ENCODE data around the gene RGS6. TPM values are rescaled to one million over a fixed set of nuclear protein-coding genes. Genes with fewer than 3 reads are reported as not detected.

RGS6 gene
- total RNA-seq, 1 donor from 2014 or later = 1.1 TPM

DNA sequence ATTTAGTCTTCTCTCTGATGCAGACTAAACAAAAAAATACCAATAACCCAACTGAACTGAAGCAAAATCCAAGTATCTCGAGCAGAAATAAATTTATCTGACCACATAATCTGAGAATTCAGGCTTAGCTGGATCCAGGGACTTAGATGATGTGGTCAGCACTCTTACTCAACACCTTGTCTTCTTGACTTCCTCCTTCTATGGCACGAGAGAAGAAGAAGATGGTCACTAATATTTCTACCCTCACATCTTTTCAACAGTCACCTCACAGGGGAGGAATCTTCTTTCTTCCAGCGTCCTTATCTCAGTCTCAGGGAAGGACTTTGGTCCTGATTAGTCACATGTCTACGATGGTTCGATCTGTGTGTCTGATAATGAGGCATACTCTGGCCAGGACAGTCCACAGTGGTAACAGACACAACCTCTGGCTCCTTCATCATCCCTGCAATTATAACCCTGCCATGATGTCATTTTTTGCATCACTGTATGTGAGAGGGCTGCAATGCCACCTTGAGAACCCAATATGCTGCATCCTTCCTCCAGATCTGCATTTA, 15.8 kb downstream of the RGS6 start:
- DNase-seq (ENCODE audit: low spot score) = no peak

DNA sequence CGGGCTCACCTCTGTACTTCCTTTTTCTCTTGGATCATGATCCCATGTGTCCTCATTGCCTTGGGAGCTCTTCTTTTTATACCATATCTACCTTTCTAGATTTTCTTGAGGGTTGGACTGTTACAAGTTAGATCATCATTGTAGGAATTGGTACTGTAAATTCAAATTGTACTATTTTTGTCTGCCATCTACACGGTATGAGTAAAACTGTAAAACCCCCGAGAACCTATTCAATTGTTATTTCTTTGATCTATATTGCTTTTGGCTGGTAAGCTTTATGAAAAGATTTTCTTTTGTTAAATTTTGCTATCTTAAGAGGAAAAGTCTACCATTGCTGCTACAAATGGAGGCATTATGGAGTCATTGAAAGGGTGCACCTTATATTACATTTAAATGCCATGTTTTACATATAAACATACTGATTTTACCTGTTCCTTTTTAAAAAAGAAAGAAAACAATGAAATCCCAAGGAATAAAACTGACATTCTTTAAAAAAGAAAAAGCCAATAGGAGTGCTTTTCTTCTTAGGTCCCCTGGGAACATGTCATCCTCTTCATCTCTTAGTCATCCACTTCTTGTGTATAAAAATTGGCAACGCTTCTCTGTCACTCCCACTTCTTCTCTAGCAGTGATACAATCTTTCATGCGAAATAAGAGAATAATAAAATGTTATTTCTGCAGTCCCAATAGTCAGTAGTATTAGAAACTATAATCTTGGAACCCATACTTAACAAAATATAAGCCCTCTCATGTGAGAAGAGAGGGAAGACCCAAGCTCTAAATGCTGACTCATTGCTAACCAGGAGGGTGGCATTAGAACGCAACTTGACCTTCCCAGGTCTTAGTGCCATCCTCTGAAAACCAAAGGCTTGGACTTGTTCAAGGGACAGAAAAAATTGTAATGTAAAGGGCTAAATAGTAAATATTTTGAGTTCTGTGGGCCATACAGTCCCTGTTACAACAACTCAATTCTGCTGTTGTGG, 20.4 kb downstream of the RGS6 start:
- DNase-seq (ENCODE audit: low spot score) = no peak

DNA sequence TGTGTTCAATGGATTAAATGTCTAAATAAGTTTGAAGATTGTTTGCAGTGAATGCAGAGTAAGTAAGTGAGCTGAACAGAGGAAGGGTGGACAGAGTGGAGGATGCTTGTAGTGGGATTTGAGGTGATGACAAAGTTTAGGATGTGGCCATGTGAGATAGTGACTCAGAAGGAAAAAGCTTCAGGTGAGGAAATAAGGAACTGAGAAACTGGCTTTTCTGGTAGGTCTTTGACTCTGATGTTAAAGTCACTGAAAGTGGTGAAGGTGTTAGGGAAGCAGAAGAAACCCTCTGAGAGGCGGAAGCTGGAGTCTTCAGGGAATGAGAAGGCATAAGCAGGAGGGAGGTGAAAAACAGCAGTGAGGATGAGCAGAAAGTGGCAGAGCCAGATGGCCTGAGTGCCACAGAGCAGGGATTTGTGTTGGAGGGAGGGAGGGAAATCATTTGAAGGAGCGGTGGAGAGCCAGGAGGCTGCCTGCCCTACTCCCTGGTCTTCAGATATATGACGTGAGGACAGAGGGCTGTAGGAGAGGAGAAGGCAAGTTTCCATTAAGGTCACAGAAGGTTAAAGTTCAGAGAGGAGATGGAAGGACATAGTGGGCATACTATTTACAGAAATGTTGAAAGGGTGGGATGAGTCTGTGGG, 24.8 kb downstream of the RGS6 start:
- no peak for DNase-seq (ENCODE audit: low spot score)

DNA sequence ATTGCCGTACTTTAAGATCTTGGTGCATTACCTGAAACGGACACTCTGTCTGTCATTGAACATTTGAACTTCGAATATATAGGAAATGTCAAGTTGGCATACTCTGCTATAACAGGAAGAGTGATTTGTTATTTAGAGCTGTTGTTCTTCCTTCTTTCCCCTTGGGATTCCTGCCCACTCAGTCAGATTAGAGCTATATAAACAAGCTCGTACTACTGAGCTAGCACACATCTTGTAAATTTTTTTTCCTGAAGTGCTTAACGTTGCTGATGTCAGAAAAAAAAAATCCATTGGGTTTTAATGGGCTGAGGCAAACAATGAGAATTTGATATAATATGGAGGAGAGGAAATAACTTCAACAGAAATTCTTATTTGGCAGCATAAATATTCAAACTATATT, 26.8 kb downstream of the RGS6 start:
- no peak for DNase-seq (ENCODE audit: low spot score)

DNA sequence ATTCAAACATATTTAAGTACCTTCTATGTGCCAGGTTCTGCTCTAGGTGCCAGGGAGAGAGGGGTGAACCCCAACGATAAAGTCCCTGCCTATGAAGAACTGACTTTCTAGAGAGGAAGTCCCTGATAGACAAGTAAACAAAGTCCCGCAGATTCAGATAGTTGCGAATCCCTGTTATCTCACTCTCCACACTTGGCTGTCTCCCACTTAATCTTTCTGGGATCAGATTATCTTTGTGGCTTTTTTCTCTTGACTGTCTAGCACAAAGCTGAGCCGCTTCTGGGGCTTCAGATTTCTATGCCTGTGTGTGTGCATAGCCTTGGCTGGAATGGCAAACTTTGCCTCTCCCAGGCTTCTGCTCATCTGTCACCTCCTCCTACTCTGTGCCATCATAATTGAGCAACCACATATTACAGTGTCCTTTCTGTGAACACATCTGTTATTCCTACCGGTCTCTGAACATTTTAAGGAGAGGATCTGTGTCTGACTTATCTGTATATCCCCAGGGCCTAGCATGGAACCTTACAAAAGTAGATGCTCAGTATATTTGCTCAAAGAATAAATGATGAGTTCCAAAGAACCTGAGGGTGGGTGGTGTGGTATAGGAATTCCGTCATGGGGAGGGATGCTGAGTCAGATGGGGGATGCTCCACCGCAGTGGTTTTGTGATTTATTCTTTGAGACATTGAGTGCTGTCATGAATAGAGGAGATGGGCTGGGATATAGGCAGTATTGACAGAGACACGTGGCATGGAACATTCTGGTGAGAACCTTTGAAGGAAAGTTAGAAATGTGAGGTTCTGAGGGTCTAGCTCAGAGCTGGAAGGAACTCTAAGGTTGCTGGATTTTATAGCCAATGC, 28.5 kb downstream of the RGS6 start:
- no peak for DNase-seq (ENCODE audit: low spot score)

DNA sequence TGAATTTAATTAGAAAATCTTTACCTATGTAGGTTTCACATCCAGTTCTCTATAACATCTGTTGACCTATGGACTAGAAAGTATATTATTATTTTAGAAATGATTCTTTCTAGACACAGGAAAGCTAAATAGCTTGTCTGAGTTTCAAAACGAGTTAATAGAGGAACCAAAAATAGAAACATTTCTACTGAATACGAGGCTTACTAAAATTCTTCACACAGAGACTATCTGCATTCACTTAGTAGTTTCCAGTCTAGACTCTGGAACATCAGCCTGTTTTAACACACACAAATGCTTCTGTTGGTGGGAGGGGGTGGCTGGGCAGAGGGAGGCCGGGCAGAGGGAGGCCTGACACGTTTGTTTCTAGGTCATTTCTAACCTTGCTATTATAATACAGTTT, 29.7 kb downstream of the RGS6 start:
- no peak for DNase-seq (ENCODE audit: low spot score)

DNA sequence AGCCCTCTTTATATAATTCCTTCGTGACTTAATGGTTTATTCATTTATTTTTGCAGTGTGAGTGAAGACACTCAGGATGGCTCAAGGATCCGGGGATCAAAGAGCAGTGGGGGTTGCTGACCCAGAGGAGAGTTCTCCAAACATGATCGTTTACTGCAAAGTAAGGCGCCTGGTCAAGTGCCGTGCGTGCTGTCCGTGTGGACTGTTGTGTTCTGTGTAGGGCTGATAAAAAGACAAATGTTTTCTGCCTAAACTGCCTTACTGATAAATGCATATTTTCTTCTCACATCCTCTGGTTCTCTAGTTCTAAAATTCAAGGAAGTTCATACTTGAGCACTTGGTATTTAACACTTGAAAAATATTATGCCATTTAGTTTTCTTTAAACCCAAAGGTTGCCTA, 32.5 kb downstream of the RGS6 start:
- DNase-seq (ENCODE audit: low spot score) = no peak

DNA sequence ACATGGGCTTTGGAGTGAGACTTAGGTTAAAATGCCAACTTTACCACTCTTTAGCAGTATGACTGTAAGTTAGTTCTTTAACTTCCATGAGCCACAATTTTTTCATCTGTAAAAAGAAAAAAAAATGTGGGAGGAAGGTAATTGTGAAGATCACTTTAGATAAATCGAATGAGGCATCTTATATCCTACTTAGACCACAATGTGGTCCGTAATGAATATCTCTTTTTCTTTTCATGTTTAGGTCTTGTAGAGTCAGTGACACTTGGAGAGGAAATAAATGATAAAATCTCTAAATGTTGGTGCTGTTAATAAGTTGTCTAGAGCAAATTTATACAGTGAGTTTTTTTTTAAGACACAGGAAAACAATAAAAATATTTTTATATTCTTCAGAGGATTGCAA, 34.3 kb downstream of the RGS6 start:
- no peak for DNase-seq (ENCODE audit: low spot score)

DNA sequence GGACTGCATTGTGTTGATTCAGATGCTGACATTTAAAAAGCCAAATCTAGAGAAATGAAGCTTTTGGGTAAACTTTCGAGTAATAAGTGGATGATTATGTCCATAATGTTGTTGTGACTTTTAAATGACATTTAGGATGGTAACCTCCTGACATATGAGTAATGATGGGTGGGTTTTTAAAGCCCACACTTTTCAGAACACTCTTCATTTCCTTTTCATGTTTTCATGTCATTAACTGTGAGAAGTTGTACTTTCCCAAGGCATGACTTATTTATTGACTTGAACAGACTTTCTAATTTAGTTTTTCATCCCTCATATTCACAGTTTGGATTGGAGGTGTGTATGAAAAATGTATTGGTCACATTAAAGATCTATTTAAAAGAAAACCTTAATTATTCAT, 35.5 kb downstream of the RGS6 start:
- no peak for DNase-seq (ENCODE audit: low spot score)

DNA sequence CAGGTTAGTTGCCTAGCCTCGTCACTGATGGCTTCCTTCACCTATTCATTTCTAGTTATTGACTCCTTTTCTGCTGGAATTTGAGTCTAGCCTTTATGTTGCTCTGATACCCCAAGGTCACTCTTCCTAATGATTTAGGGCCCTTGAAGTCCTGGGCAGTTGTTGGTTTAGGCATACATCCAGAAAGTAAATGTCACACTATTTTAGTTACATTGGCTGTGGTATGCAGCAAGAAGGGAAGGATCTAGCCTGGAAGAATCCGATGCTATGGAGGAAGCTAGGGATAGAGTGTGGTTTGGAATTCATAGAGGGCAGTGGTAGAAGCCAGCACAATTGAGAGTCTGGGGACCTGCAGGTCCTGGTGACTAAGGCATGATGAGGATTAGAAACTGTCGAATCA, 38.0 kb downstream of the RGS6 start:
- no peak for DNase-seq (ENCODE audit: low spot score)

DNA sequence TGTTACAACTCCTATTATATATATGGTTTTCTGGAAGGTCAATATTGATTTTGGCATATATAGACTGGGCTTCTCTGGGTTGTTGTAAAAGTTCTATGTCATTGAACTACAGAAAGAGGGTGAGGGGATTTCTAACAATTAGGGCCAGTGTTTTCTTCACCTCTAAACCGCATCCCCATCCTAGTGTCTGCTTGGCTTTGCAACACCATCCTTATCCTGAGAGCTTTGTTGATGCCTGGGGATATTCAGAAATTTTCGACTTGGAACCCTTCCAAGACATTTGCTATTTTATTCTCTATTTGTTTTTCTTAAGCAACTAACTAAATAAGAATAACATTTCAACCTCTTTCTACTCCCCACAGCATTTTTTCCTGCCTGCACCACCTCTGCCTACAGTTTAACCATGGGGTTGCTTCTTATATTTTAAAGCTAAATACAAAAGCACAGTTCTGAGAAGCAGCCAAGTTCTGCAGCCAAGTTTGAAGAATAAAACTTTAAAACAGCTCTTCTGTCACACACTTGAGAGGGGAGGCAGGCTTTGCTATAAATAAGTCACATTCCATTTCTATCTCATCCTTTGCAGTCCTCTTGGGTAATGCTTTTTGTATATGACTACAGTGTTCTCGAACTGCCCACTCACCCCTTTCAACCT, 53.4 kb downstream of the RGS6 start:
- no peak for DNase-seq (ENCODE audit: low spot score)

DNA sequence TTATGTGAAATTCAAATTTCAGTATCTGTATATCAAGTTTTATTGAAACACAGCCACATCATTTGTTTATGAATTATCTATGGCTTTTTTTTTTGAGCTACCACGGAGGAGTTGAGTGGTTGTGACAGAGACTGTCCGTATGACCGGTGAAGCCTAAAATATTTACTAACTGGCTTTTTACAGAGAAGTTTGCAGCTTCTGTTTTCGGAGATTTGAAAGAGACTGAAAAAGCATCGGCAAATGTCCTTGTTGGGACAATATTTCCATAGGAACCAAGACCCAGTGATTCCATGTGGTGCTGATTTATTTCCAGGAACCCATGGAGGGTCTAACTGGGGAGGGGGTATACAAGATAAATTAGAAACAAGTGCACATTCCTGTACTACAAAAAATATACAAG, 56.2 kb downstream of the RGS6 start:
- DNase-seq (ENCODE audit: low spot score) = no peak

DNA sequence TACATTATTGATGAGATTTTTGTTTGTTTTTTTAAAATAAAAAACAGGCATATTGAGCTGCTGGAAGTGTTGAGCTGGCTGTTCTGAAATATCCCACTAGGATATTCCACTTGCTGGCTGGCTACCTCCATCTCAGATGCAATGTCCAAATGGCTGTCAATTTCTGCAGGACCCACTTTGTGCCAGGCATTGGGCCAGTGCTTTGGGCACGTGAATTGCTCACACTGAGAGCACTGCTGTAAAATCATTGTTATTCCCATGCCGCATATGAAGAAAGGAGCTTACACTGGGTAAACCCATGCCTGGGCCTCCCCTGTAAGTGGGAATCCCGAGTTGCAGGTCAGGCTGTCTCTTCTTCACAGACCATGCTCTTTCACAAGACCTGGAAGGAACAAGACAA, 56.7 kb downstream of the RGS6 start:
- no peak for DNase-seq (ENCODE audit: low spot score)

DNA sequence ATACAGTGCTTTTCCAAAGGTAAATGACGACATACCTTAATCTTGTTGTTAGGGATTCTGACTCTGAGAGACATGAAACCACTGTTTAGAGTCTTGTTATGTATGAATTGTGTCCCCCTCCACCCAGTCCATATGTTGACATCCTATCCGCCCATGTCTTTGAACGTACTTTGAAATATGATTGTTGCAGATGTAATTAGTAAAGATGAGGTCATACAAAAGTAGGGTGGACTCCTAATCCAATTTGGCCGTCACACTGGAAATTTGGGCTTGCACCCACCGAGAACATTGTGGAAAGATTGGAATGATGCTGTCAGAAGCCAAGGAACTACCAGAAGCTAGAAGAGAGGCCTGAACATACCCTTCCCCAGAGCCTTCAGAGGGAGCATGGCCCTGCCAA, 62.2 kb downstream of the RGS6 start:
- no peak for DNase-seq (ENCODE audit: low spot score)

DNA sequence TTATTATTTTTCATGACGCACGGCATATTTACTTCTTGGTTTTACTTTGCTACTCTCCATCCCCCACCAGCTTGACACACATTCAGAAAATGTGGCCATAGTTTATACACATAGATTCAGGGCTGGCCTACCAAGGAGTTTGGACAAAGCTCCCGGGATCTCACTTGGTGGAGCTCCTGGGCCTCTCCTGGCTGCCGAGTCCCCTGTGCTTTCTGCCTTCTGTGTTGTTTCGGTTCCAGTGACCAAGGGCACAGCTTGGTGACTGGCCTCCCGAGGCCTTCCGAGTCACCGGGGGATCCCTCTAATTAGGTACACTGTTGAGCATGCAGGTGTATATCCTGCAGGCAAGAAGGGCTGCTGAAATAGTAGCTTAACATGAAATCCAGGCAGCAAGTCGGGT, 63.5 kb downstream of the RGS6 start:
- no peak for DNase-seq (ENCODE audit: low spot score)

DNA sequence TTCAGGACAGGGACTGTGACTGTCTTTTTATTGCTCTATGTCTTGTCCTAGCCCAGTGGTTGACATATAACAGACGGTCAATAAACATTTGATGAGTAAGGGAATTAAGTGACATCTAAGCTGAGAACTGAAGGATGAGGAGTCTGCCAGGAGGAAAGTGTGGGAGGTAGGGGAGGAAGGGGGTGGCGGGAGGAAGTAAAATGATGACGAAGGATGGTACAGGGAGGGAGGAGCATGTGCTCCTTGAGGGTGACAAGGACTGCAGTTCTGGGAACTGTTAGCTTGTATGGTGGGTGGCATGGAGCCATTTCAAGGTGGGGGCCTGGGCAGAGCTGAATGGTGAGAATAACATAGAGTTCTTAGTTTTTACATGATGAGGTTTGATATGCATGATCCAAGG, 64.4 kb downstream of the RGS6 start:
- DNase-seq (ENCODE audit: low spot score) = no peak

DNA sequence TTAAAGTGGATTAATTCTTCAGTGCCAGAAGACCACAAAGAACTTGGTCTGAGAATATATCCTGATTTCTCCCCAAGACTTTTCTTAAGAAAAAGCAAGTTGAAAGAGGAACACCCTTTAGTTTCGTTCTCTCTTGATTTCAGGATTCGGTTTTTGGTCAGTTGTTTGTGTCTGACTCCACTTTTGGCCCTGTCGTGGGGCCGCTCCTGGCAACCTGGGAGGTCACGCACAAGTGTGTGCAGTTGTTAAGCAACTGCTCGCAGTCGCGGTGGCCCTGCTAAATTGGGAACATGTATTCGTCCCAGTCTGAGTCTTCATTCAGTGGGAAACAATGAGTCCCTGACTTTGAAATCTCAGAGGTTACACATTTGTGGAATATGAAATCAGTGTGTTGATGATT, 68.7 kb downstream of the RGS6 start:
- DNase-seq (ENCODE audit: low spot score) = no peak

DNA sequence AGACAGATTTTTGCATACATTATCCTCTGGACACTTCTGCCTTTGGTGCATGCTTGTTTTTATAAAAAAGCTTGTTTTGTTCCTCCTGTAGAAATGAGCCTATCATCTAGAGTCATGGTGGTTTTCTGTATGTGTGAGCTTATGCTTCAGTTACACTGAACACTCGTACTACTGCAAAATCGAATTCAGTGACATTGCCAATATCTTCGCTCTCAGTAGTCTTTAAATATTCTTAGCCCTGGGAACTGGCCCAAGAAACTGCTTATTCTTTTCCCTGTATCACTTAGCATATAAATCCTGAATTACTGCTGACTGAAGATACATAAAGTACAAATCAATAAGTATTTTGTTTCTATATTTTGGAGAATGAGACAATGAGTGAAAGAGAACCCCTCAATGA, 70.5 kb downstream of the RGS6 start:
- DNase-seq (ENCODE audit: low spot score) = no peak

DNA sequence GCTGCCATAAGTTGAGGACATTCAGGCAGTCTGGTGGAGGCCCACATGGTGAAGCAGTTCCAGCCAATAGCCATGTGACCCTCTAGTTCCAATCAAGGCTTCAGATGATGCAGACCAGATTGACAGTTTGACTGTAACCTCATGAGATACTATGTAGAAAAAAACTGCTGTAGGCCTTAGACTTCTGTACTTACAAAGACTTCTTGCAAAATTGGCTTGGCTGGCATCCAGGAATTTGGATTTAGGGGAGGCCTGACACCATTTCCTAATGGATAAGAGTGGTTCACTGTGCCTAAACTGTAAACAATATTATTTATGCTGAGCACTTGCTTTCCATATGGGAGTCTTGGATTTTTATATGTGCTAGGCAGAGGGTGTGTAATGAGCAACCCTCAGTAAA, 76.4 kb downstream of the RGS6 start:
- no peak for DNase-seq (ENCODE audit: low spot score)

DNA sequence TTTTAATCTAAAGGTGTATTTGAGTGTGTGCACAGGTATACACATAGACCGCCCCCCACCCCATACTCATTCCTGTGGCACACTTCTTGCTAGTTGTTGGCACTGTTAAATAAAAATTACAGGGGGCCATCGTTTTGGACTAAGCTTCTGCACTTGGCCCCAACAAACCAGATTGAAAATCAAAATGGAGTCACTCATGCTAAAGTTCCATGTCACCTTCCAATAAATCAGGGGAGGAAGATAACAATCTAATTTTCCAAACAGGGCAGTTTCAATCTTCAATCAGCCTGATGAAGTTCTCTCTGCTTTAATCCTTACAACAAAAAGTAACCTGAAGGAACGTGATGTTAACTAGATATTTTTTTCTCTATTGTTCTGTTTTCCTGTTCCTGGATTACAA, 78.2 kb downstream of the RGS6 start:
- DNase-seq (ENCODE audit: low spot score) = no peak

DNA sequence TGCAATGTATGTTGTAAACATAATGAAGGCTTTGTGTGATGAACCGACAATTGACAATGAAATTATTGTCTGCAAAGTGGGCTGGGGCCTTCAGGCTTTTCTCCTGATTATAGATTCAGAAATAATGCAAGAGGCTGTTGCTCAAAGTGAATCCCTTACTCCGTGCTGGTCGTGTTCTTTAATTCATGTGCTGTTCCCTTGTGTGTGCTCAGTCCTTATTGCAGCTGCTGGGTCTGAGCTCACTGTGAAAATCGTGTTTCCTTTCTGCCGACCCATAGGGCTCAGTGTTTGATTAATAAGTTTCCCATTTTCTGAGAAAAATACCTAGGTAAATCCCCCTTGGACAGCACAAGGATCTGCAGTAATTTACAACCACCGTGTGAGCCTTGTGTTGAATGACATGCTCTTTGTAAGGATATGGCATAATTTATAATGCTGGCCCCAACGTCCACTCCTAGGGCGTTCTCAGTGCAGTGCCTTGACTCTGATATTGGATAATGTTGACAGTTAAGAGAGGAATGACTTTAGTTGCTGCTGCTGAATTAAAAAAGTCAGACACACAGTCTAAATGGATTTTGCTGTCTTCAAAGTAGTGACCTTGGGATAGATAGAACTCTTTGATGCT, 81.6 kb downstream of the RGS6 start:
- DNase-seq (ENCODE audit: low spot score) = no peak

Data from ureter (tissue), 1 donor.